ENCODE data around the gene SPIN1.

- TF ChIP-seq CTCF (conservative IDR thresholded peaks at IDR 0.05; ENCODE audit: low read depth in 2 of 2) (no peak), EZH2phosphoT487 (IDR thresholded peaks at IDR 0.05; ENCODE audit: unreplicated experiment) (no peak), POLR2AphosphoS5 (IDR thresholded peaks at IDR 0.05; ENCODE audit: low read depth) (no peak), NANOG (IDR thresholded peaks at IDR 0.05; ENCODE audit: borderline replicate concordance) (no peak), ZNF331 (CRISPR knock-in tag; IDR thresholded peaks at IDR 0.05; ENCODE audit: low read depth) (no peak)
- TF ChIP-seq, protein P1, sequence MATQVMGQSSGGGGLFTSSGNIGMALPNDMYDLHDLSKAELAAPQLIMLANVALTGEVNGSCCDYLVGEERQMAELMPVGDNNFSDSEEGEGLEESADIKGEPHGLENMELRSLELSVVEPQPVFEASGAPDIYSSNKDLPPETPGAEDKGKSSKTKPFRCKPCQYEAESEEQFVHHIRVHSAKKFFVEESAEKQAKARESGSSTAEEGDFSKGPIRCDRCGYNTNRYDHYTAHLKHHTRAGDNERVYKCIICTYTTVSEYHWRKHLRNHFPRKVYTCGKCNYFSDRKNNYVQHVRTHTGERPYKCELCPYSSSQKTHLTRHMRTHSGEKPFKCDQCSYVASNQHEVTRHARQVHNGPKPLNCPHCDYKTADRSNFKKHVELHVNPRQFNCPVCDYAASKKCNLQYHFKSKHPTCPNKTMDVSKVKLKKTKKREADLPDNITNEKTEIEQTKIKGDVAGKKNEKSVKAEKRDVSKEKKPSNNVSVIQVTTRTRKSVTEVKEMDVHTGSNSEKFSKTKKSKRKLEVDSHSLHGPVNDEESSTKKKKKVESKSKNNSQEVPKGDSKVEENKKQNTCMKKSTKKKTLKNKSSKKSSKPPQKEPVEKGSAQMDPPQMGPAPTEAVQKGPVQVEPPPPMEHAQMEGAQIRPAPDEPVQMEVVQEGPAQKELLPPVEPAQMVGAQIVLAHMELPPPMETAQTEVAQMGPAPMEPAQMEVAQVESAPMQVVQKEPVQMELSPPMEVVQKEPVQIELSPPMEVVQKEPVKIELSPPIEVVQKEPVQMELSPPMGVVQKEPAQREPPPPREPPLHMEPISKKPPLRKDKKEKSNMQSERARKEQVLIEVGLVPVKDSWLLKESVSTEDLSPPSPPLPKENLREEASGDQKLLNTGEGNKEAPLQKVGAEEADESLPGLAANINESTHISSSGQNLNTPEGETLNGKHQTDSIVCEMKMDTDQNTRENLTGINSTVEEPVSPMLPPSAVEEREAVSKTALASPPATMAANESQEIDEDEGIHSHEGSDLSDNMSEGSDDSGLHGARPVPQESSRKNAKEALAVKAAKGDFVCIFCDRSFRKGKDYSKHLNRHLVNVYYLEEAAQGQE (IDR thresholded peaks at IDR 0.05; ENCODE audit: unreplicated experiment) = no peak
These were observed 44.2 kb upstream of the SPIN1 start for GRCh38 chr9:88344013-88344412.
